Measurements from ENCODE around the gene ZNF23.

DNA sequence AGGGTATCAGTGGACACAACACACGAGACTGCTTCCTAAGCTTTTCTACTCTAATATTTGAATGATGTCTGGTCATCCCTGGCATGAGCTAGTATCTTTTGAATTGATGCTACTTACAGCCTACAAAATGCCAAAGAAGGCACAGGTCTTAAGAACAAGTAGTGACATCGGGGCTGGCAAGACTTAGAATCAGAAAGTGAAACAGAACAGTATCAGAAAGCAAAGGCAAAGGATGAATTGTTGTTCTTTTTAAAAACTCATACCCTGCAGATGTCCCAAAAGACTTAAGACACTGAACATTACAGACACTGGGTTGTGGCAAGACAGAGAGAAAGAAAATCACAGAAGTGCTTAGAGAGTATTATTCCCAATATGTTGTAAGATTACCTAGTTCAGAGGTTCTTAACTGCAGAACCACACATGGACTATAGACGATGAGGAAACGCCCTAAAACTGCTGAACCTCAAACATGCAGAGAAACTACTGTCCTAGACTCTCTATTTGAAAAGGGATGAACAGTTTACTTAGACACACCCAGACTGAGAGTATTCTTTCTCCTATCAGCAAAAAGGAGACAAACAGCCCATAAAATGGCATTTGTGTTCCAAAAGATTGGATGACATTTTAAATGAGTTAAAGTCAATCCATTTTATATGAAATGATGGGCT is 14.5 kb upstream of the ZNF23 start:
- TF ChIP-seq POLR2A (IDR thresholded peaks at IDR 0.05), result no peak
- TF ChIP-seq, protein P1, sequence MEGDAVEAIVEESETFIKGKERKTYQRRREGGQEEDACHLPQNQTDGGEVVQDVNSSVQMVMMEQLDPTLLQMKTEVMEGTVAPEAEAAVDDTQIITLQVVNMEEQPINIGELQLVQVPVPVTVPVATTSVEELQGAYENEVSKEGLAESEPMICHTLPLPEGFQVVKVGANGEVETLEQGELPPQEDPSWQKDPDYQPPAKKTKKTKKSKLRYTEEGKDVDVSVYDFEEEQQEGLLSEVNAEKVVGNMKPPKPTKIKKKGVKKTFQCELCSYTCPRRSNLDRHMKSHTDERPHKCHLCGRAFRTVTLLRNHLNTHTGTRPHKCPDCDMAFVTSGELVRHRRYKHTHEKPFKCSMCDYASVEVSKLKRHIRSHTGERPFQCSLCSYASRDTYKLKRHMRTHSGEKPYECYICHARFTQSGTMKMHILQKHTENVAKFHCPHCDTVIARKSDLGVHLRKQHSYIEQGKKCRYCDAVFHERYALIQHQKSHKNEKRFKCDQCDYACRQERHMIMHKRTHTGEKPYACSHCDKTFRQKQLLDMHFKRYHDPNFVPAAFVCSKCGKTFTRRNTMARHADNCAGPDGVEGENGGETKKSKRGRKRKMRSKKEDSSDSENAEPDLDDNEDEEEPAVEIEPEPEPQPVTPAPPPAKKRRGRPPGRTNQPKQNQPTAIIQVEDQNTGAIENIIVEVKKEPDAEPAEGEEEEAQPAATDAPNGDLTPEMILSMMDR (IDR thresholded peaks at IDR 0.05), result no peak

Data from prostate gland (tissue), 2 donors.